Brain microvascular endothelial cell (primary cell): ENCODE measurements around the gene ABHD15.

ENCODE experiments used
- DNase-seq: peaks from one replicate; pipeline ENCODE4 v3.0.0-alpha.2; 2020
- H3K27ac ChIP-seq: fragments of 250-450 bp; sonication (Bioruptor Pico); 2 replicates; pipeline ENCODE4 v1.5.1; 2020; ENCODE audit warnings: mild to moderate bottlenecking, moderate library complexity
- H3K27me3 ChIP-seq: fragments of 250-450 bp; sonication (Bioruptor Pico); replicated peaks from 2 replicates; pipeline ENCODE4 v1.5.1; 2020; ENCODE audit warnings: mild to moderate bottlenecking
- H3K36me3 ChIP-seq: fragments of 250-450 bp; sonication (Bioruptor Pico); replicated peaks from 2 replicates; pipeline ENCODE4 v1.5.1; 2020; ENCODE audit warnings: mild to moderate bottlenecking
- H3K4me3 ChIP-seq: 2 replicates; pipeline ENCODE4 v1.5.1; 2011; ENCODE audit warnings: low read depth, mild to moderate bottlenecking, control low read depth, low read length, moderate library complexity
- in situ Hi-C: cut with HindIII; loops from 2 replicates; pipeline ENCODE4 v1.10.0; 2017; ENCODE audit warnings: low sequenced_read_pairs, low pct_ligation_motif_present
- TF ChIP-seq, protein P1 (sequence below): IDR thresholded peaks from 2 replicates; pipeline ENCODE4 v1.5.1; 2011; ENCODE audit warnings: low read depth, mild to moderate bottlenecking, moderate library complexity, low read length, control low read depth, inconsistent platforms; ENCODE audit errors: missing control alignments

ABHD15 gene, protein sequence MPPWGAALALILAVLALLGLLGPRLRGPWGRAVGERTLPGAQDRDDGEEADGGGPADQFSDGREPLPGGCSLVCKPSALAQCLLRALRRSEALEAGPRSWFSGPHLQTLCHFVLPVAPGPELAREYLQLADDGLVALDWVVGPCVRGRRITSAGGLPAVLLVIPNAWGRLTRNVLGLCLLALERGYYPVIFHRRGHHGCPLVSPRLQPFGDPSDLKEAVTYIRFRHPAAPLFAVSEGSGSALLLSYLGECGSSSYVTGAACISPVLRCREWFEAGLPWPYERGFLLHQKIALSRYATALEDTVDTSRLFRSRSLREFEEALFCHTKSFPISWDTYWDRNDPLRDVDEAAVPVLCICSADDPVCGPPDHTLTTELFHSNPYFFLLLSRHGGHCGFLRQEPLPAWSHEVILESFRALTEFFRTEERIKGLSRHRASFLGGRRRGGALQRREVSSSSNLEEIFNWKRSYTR

GRCh38 chr17:29566473-29567303 is at the start of gene ABHD15:
ABHD15 (minus strand) TSS chr17:29567037; CDS start chr17:29566966, 71 bp downstream.
- DNase-seq: no peak
- Histone ChIP-seq H3K36me3 (peaks cover under 1% of the 10 kb centered on the region), H3K27me3 (no peaks in the 10 kb centered on the region), H3K4me3 (peak within 1 kb of the TSS; percentile 69), H3K27ac (no peak within 1 kb of the TSS)
- in situ Hi-C loops: no loop called here
- TF ChIP-seq, protein P1, sequence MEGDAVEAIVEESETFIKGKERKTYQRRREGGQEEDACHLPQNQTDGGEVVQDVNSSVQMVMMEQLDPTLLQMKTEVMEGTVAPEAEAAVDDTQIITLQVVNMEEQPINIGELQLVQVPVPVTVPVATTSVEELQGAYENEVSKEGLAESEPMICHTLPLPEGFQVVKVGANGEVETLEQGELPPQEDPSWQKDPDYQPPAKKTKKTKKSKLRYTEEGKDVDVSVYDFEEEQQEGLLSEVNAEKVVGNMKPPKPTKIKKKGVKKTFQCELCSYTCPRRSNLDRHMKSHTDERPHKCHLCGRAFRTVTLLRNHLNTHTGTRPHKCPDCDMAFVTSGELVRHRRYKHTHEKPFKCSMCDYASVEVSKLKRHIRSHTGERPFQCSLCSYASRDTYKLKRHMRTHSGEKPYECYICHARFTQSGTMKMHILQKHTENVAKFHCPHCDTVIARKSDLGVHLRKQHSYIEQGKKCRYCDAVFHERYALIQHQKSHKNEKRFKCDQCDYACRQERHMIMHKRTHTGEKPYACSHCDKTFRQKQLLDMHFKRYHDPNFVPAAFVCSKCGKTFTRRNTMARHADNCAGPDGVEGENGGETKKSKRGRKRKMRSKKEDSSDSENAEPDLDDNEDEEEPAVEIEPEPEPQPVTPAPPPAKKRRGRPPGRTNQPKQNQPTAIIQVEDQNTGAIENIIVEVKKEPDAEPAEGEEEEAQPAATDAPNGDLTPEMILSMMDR: no peak

DNA sequence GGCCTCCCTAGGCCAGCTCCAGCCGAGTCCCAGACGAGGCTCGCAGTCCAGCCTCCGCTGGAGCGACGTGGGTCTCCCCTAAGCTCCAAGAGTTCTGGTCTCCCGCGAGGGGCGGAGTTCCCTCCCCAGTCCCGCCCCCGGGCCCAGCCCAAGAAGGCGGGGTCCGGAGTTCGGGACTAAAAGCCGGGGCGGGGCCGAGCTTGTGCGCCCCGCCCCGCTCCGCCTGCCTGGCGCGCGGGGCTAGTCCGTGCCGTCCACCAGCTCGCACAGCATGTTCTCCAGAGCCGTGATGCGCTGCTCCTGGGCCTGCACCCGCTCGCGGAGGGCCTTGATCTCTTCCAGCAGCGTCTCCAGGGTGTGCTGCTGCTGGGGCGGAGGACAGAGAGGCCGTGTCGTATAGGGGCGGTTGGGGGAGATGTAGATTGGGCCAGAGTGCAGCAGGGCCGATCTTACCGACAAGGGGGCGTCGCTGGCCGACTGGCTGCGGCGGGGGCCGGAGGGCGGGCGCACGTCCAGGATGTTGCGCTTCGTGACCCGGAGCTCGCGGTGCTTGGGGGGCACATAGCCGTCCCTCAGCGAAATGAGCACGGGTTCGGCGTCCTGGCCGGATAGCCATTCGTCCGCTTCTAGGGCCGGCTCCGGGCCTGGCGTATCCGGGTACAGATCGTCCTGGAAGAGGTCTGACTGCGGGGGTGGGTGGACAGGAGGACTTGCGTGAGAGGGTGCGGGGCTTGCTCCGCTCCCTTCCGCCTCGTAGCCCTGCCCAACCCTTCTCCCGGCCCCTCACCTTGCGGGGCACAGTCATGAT is 48.9 kb upstream of the ABHD15 start:
- in situ Hi-C loops: no loop called here
- Histone ChIP-seq H3K27me3 (no peaks in the 10 kb centered on the region), H3K4me3 (peak overlapping the region; percentile 46), H3K36me3 (no peaks in the 10 kb centered on the region), H3K27ac (no peak overlapping the region)
- DNase-seq: peak; percentile 68
- TF ChIP-seq, protein P1: no peak

DNA sequence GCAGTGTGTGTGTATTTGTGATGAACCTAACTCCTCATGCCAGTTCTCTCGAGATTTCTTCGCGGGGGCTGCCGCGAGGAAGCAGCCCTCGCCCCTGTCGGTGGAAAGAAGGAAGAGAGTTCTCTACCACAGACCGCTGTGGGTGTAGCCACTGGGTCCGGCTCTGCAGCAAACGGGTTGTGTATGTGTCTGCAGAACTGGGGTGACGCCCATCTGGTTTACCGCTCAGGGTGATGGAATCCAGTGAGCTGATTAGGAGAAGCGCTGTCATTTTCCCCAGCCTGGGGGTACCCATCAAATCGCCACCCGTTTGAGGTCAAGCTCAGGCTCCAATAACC is 48.2 kb upstream of the ABHD15 start:
- no peak overlapping the region for H3K27ac ChIP-seq

DNA sequence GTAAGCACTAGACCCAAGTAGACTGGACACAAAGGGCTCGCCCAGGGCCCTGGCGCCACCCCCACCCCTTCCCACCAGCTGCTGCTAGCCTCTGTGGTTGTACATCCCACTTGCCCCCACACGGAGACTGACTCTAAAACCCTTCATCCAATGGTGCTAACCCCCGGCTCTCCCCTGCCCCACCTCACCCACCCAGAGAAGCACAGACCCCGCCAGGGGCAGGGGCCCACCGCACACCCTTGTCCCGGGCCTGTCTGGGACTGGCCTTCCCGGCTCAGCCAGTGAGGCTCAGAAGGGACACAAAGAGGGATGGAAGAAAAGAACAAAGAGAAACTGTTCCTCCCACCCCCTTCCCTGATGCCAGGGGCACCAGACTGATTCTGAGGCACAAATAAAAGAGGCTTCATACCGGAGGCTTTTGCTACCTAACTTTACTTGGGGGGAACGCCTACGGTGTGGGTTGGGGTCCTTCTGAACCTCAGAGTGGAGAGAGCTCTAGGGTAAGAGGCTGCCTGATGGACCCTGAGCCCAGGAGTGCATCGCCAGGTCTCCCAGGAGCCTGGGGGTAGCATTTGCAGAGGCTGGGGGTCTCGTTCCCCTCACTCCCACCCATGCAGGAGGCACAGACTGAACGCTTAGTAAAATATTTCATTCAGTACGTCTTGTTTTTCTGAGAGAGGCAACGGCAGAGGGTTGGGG is 47.7 kb upstream of the ABHD15 start:
- Histone ChIP-seq H3K27ac (no peak overlapping the region), H3K4me3 (no peak overlapping the region), H3K27me3 (no peaks in the 10 kb centered on the region), H3K36me3 (no peaks in the 10 kb centered on the region)
- TF ChIP-seq, protein P1: no peak
- in situ Hi-C loops: no loop called here
- no peak for DNase-seq

More for the DNA sequence above, 48.2 kb upstream of the ABHD15 start:
- no peaks in the 10 kb centered on the region for H3K36me3 ChIP-seq
- no peak for DNase-seq
- no peaks in the 10 kb centered on the region for H3K27me3 ChIP-seq
- in situ Hi-C loops: no loop called here
- peak overlapping the region; percentile 46 for H3K4me3 ChIP-seq
- TF ChIP-seq, protein P1: peak; percentile 22

DNA sequence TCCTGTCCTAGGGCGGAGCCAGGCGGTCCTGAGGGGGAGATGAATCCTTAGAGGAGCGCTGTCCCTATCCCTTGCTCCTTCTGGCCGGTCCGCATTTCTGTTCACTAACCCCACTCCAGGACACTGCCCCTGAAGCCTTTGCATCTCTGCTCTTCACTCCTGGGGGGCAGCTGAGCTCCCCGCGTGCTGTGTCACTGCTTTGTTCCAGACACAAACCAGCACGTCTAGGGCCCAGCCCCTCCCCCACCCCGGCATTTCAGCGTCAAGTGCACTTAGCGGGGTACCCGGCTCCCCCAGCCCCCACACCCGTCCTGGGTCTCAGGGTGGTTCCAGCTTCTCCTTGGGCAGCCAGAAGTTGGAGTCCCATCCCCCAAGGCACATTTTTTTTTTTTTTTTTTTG is 47.0 kb upstream of the ABHD15 start:
- Histone ChIP-seq H3K27me3 (no peaks in the 10 kb centered on the region), H3K4me3 (peak overlapping the region; percentile 39), H3K36me3 (no peaks in the 10 kb centered on the region), H3K27ac (no peak overlapping the region)
- DNase-seq: no peak
- in situ Hi-C loops: no loop called here
- TF ChIP-seq, protein P1: no peak
